AG04449 (cell line): ENCODE results near the gene DSG1.

Experiments used
- CTCF ChIA-PET: fragments of 350-600 bp; formaldehyde crosslinking; extraction: SDS; loops from one replicate; lab custom pipeline; 2021; ENCODE audit warnings: antibody characterized with exemption; lab: Yijun Ruan, JAX
- POLR2A ChIA-PET: fragments of 400-600, 350-600 bp; formaldehyde crosslinking; extraction: SDS; loops from one replicate; lab custom pipeline; 2020; ENCODE audit warnings: antibody characterized with exemption, inconsistent platforms; lab: Yijun Ruan, JAX
- DNase-seq: peaks from one replicate; pipeline ENCODE4 v3.0.0-alpha.2; 2010; ENCODE audit warnings: low read depth, low spot score
- H3K4me3 ChIP-seq: 2 replicates; pipeline ENCODE4 v1.5.1; 2011; ENCODE audit warnings: low read depth, mild to moderate bottlenecking, control low read depth, low read length
- TF ChIP-seq, protein P1 (sequence below): IDR thresholded peaks from one replicate; pipeline ENCODE4 v1.5.1; 2011; ENCODE audit warnings: mild to moderate bottlenecking, moderate library complexity, low read length, control low read depth, inconsistent platforms; ENCODE audit not compliant: insufficient read depth; ENCODE audit errors: missing control alignments

Gene DSG1

DNA sequence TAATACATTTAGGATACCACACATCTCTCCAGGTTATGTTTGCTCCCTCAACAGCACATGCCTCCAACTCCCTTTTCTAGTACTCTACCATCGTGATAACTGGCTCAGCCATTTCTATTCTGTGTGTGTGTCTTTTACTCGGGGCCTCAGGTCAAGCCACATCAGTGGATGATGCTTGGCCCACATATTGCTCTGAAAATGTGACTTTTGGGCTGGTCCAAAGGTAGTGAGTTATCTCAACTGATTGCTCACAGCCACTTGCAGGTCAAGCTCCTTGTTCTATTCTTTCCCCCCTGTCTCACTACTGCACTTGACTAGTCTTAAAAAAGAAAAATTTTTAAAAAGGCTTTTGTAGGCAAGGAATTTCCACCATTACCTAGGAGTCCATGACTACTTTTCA lies 64.1 kb downstream of the DSG1 start:
- TF ChIP-seq, protein P1, sequence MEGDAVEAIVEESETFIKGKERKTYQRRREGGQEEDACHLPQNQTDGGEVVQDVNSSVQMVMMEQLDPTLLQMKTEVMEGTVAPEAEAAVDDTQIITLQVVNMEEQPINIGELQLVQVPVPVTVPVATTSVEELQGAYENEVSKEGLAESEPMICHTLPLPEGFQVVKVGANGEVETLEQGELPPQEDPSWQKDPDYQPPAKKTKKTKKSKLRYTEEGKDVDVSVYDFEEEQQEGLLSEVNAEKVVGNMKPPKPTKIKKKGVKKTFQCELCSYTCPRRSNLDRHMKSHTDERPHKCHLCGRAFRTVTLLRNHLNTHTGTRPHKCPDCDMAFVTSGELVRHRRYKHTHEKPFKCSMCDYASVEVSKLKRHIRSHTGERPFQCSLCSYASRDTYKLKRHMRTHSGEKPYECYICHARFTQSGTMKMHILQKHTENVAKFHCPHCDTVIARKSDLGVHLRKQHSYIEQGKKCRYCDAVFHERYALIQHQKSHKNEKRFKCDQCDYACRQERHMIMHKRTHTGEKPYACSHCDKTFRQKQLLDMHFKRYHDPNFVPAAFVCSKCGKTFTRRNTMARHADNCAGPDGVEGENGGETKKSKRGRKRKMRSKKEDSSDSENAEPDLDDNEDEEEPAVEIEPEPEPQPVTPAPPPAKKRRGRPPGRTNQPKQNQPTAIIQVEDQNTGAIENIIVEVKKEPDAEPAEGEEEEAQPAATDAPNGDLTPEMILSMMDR, result no peak
- no peak for DNase-seq
- CTCF ChIA-PET, result no interaction called here

GRCh38 chr18:31386741-31387140 lies 68.8 kb downstream of the DSG1 start:
- DNase-seq, result no peak
- no peak overlapping the region for H3K4me3 ChIP-seq
- POLR2A ChIA-PET, result no interaction called here
- TF ChIP-seq, protein P1, result no peak
- CTCF ChIA-PET, result no interaction called here

More for the DNA sequence above, 64.1 kb downstream of the DSG1 start:
- POLR2A ChIA-PET, result no interaction called here
- H3K4me3 ChIP-seq, result no peak overlapping the region

DNA sequence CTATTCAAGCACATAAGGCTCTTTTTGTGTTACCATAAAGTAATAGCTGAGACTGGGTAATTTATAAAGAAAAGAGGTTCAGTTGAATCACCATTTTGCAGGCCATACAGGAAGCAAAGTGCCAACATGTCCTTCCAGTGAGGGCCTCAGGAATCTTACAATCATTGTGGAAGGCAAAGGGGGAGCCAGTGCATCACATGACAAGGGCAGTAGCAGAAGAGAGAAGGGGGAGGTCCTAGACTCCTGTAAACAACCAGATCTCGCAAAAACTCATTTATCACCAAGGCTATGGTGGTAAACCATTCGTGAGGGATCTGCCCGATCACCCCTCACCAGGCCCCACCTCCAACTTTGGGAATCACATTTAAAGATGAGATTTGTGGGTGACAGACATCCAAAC lies 75.3 kb downstream of the DSG1 start:
- POLR2A ChIA-PET, result no interaction called here
- CTCF ChIA-PET, result no interaction called here
- TF ChIP-seq, protein P1, result no peak
- DNase-seq, result no peak
- H3K4me3 ChIP-seq, result no peak overlapping the region

- TF ChIP-seq, protein P1, result no peak
- H3K4me3 ChIP-seq, result no peak overlapping the region
- POLR2A ChIA-PET, result no interaction called here
- no peak for DNase-seq
- CTCF ChIA-PET, result no interaction called here
Observed at GRCh38 chr18:31396796-31397612, 79.0 kb downstream of the DSG1 start.

DNA sequence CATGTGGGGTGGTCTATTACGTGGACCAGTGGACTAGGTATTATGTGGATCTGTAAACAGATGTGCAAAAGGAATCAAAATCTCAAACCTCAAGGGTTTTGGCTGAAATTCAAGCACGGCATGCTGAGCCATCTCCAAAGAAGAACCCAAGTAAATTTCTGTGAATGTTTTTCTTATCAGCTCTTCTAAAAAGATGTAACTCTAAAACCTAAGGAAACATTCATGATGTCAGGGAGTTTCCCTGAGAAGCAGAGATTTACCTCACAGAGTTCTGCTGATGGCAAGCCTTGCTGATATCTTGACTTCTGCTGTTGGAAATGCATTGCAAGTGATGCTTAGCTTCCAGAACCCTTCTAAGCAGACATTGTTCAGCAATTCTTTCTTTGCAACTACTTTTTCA lies 80.2 kb downstream of the DSG1 start:
- TF ChIP-seq, protein P1, result no peak
- DNase-seq, result no peak
- CTCF ChIA-PET, result no interaction called here
- no peak overlapping the region for H3K4me3 ChIP-seq
- POLR2A ChIA-PET, result no interaction called here

DNA sequence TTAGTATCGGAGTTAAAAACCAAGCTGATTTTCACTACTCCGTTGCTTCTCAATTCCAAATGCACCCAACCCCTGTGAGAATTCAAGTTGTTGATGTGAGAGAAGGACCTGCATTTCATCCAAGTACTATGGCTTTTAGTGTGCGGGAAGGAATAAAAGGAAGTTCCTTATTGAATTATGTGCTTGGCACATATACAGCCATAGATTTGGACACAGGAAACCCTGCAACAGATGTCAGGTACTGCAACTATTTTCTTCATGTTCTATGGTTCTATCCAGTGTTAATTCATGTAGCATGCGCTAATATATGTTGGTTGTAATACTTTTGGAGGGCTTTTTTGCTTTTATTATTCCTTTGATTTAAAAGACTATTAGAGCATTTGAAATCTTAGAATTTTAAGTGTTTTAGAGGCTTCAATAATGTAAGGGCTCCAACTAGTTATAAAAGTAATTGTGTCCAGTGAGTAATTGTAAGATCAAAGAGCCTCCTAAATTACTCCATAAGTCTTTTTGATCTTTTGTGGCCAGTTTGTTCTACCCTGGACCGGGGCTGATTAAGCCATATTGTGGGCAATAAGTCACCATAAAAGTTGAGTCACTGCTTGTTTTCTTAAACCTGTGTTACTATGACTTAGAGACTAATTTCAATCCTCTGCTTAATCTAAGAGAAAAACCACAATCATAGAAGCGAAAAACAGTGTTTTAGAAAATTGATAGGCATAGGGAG lies 81.5 kb downstream of the DSG1 start:
- CTCF ChIA-PET, result no interaction called here
- POLR2A ChIA-PET, result no interaction called here
- DNase-seq, result no peak
- no peak overlapping the region for H3K4me3 ChIP-seq
- TF ChIP-seq, protein P1, result no peak
